WTC11 (cell line): Measurements from ENCODE around the gene FCRLB.

Experiments used
- AFF4 ChIP-seq: sonication (generic); formaldehyde crosslinking; IDR thresholded peaks from 2 replicates; pipeline ENCODE4 v1.8.1; 2023; ENCODE audit warnings: mild to moderate bottlenecking, missing genetic modification reagents, borderline replicate concordance
- AR ChIP-seq: fragments of 250-450 bp; sonication (Bioruptor Pico); IDR thresholded peaks from 2 replicates; pipeline ENCODE4 v1.9.0; 2021; ENCODE audit warnings: mild to moderate bottlenecking
- ATF1 ChIP-seq: sonication (generic); formaldehyde crosslinking; IDR thresholded peaks from 2 replicates; pipeline ENCODE4 v1.8.1; 2023; ENCODE audit warnings: mild to moderate bottlenecking, moderate library complexity, missing genetic modification reagents
- ATF3 ChIP-seq: sonication (generic); formaldehyde crosslinking; conservative IDR thresholded peaks from 2 replicates; pipeline ENCODE4 v1.8.1; 2022; ENCODE audit warnings: mild to moderate bottlenecking, missing genetic modification reagents
- ESRRA ChIP-seq: sonication (generic); formaldehyde crosslinking; IDR thresholded peaks from 2 replicates; pipeline ENCODE4 v1.8.1; 2022; ENCODE audit warnings: mild to moderate bottlenecking, missing genetic modification reagents, borderline replicate concordance
- MAX ChIP-seq: sonication (generic); formaldehyde crosslinking; IDR thresholded peaks from 2 replicates; pipeline ENCODE4 v1.8.0; 2022; ENCODE audit warnings: mild to moderate bottlenecking, missing genetic modification reagents
- RELA ChIP-seq: sonication (generic); formaldehyde crosslinking; IDR thresholded peaks from 2 replicates; pipeline ENCODE4 v1.8.1; 2022; ENCODE audit warnings: missing genetic modification reagents, mild to moderate bottlenecking, borderline replicate concordance
- SP1 ChIP-seq: sonication (generic); formaldehyde crosslinking; conservative IDR thresholded peaks from 2 replicates; pipeline ENCODE4 v1.8.1; 2022; ENCODE audit warnings: missing genetic modification reagents
- USF2 ChIP-seq: sonication (generic); formaldehyde crosslinking; IDR thresholded peaks from 2 replicates; pipeline ENCODE4 v1.8.1; 2023; ENCODE audit warnings: mild to moderate bottlenecking, missing genetic modification reagents, moderate library complexity
- ZNF263 ChIP-seq: sonication (generic); formaldehyde crosslinking; IDR thresholded peaks from 2 replicates; pipeline ENCODE4 v1.8.1; 2022; ENCODE audit warnings: low read depth, mild to moderate bottlenecking, moderate library complexity, missing genetic modification reagents
- TF ChIP-seq, protein P1 (sequence below): fragments of 200-600 bp; IDR thresholded peaks from 2 replicates; pipeline ENCODE4 v1.8.0; 2022; ENCODE audit warnings: antibody characterized with exemption
- TF ChIP-seq, protein P2 (sequence below): sonication (generic); formaldehyde crosslinking; IDR thresholded peaks from 2 replicates; pipeline ENCODE4 v1.8.1; 2022; ENCODE audit warnings: low read depth, mild to moderate bottlenecking, moderate library complexity, missing genetic modification reagents, borderline replicate concordance

DNA sequence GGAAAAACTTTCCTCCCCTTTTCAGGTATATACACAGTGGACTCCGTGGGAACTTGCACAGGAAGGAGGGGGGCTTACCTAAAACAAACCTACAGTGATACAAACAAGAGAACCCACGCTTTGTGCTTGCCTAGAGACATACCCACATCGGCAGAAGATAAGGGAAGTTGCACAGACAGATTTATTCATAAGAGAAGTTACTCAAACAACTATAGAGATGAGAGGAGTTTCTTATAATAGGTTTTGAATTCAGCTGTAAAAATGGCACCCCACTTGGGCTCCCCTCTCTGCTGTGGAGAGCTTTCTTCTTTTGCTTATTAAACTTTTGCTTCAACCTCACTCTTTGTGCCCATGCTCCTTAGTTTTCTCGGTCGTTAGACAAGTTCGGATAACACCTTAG is 26.5 kb downstream of the FCRLB start:
- TF ChIP-seq, protein P1, sequence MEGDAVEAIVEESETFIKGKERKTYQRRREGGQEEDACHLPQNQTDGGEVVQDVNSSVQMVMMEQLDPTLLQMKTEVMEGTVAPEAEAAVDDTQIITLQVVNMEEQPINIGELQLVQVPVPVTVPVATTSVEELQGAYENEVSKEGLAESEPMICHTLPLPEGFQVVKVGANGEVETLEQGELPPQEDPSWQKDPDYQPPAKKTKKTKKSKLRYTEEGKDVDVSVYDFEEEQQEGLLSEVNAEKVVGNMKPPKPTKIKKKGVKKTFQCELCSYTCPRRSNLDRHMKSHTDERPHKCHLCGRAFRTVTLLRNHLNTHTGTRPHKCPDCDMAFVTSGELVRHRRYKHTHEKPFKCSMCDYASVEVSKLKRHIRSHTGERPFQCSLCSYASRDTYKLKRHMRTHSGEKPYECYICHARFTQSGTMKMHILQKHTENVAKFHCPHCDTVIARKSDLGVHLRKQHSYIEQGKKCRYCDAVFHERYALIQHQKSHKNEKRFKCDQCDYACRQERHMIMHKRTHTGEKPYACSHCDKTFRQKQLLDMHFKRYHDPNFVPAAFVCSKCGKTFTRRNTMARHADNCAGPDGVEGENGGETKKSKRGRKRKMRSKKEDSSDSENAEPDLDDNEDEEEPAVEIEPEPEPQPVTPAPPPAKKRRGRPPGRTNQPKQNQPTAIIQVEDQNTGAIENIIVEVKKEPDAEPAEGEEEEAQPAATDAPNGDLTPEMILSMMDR = no peak
- TF ChIP-seq, protein P2, sequence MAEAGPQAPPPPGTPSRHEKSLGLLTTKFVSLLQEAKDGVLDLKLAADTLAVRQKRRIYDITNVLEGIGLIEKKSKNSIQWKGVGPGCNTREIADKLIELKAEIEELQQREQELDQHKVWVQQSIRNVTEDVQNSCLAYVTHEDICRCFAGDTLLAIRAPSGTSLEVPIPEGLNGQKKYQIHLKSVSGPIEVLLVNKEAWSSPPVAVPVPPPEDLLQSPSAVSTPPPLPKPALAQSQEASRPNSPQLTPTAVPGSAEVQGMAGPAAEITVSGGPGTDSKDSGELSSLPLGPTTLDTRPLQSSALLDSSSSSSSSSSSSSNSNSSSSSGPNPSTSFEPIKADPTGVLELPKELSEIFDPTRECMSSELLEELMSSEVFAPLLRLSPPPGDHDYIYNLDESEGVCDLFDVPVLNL (CRISPR knock-in tag) = no peak
- no peak for TF ChIP-seq AFF4
- TF ChIP-seq ATF3 (CRISPR knock-in tag) = no peak
- no peak for TF ChIP-seq ESRRA
- TF ChIP-seq RELA (CRISPR knock-in tag) = no peak
- no peak for TF ChIP-seq AR (CRISPR knock-in tag)
- no peak for TF ChIP-seq ZNF263 (CRISPR knock-in tag)
- TF ChIP-seq SP1 (CRISPR knock-in tag) = no peak
- TF ChIP-seq ATF1 = no peak
- TF ChIP-seq MAX (CRISPR knock-in tag) = no peak
- TF ChIP-seq USF2 = no peak
